ENCODE measurements around the gene OR2T3. TPM values are rescaled to one million over a fixed set of nuclear protein-coding genes. Genes with fewer than 3 reads are reported as not detected.

Gene OR2T3
- total and polyA plus RNA-seq, 5 donors from 2014 or later: not detected

Other genes with a start within 250 kb of the OR2T3 start
- gene OR2M4, start 241.9 kb upstream of the OR2T3 start, total RNA-seq: not detected
- gene OR2M4, start 241.9 kb upstream of the OR2T3 start, polyA plus RNA-seq: not detected
- not detected for gene OR2T33, start 195.4 kb upstream of the OR2T3 start, total RNA-seq
- not detected for gene OR2T33, start 195.4 kb upstream of the OR2T3 start, polyA plus RNA-seq
- gene OR2T12, start 169.9 kb upstream of the OR2T3 start, total RNA-seq: not detected
- gene OR2T12, start 169.9 kb upstream of the OR2T3 start, polyA plus RNA-seq: not detected
- gene OR2M7, start 148.8 kb upstream of the OR2T3 start, total RNA-seq: not detected
- gene OR2M7, start 148.8 kb upstream of the OR2T3 start, polyA plus RNA-seq: not detected
- gene OR14C36, start 124.6 kb upstream of the OR2T3 start, total RNA-seq: not detected
- gene OR14C36, start 124.6 kb upstream of the OR2T3 start, polyA plus RNA-seq: not detected
- gene OR2T4, start 111.7 kb upstream of the OR2T3 start, total RNA-seq: not detected
- gene OR2T4, start 111.7 kb upstream of the OR2T3 start, polyA plus RNA-seq: not detected
- gene OR2T6, start 97.6 kb upstream of the OR2T3 start, total RNA-seq: not detected
- not detected for gene OR2T6, start 97.6 kb upstream of the OR2T3 start, polyA plus RNA-seq
- not detected for gene OR2T1, start 70.3 kb upstream of the OR2T3 start, total RNA-seq
- not detected for gene OR2T1, start 70.3 kb upstream of the OR2T3 start, polyA plus RNA-seq
- not detected for gene OR2T2, start 27.7 kb upstream of the OR2T3 start, total RNA-seq
- not detected for gene OR2T2, start 27.7 kb upstream of the OR2T3 start, polyA plus RNA-seq
- not detected for gene OR2T5, start 15.2 kb downstream of the OR2T3 start, total RNA-seq
- gene OR2T5, start 15.2 kb downstream of the OR2T3 start, polyA plus RNA-seq: not detected
- gene OR2G6, start 34.7 kb downstream of the OR2T3 start, total RNA-seq: not detected
- not detected for gene OR2G6, start 34.7 kb downstream of the OR2T3 start, polyA plus RNA-seq
- not detected for gene OR2T29, start 89.4 kb downstream of the OR2T3 start, total RNA-seq
- gene OR2T29, start 89.4 kb downstream of the OR2T3 start, polyA plus RNA-seq: not detected
- gene OR2T34, start 101.4 kb downstream of the OR2T3 start, total RNA-seq: not detected
- gene OR2T34, start 101.4 kb downstream of the OR2T3 start, polyA plus RNA-seq: not detected
- not detected for gene OR2T10, start 124.3 kb downstream of the OR2T3 start, total RNA-seq
- not detected for gene OR2T10, start 124.3 kb downstream of the OR2T3 start, polyA plus RNA-seq
- gene OR2T11, start 161.7 kb downstream of the OR2T3 start, total RNA-seq: not detected
- not detected for gene OR2T11, start 161.7 kb downstream of the OR2T3 start, polyA plus RNA-seq
- not detected for gene OR2T35, start 171.9 kb downstream of the OR2T3 start, total RNA-seq
- not detected for gene OR2T35, start 171.9 kb downstream of the OR2T3 start, polyA plus RNA-seq
- gene OR2T27, start 182.2 kb downstream of the OR2T3 start, total RNA-seq: not detected
- not detected for gene OR2T27, start 182.2 kb downstream of the OR2T3 start, polyA plus RNA-seq
- not detected for gene OR14I1, start 229.4 kb downstream of the OR2T3 start, total RNA-seq
- not detected for gene OR14I1, start 229.4 kb downstream of the OR2T3 start, polyA plus RNA-seq

Data from CD4-positive, CD25-positive, alpha-beta regulatory T cell (primary cell).